Endothelial cell of umbilical vein (primary cell): ENCODE data around the gene METTL15. TPM values are rescaled to one million over a fixed set of nuclear protein-coding genes. Genes with fewer than 3 reads are reported as not detected.

Experiments
- BruUV-seq: library from RNA; stranded (reverse); fragments of 400-500 nt; replicated peaks from 2 replicates; lab custom pipeline; 2021; lab: Mats Ljungman, UMichigan
- CTCF ChIA-PET: fragments of 300-600, 350-600 bp; sonication (Branson Sonifier 250); formaldehyde crosslinking; loops from one replicate; lab custom pipeline; 2021; ENCODE audit warnings: antibody characterized with exemption, inconsistent platforms; lab: Charles Lee
- POLR2A ChIA-PET: fragments of 300-600, 350-600 bp; sonication (Branson Sonifier 250); formaldehyde crosslinking; loops from one replicate; lab custom pipeline; 2021; ENCODE audit warnings: antibody characterized with exemption, inconsistent platforms; lab: Charles Lee
- DNase-seq: peaks from one replicate; pipeline ENCODE4 v3.0.0-alpha.2; 2011; ENCODE audit warnings: low read depth, low spot score
- FAIRE-seq: peaks from 2 replicates; lab custom pipeline; 2011; peaks lifted over from hg19 to GRCh38; lab: Jason Lieb, UNC
- H2AFZ ChIP-seq: 2 replicates; pipeline ENCODE4 v1.6.0; 2012; ENCODE audit warnings: low read depth, low read length, control low read depth, inconsistent platforms
- H3K27ac ChIP-seq: 2 replicates; pipeline ENCODE4 v1.5.1; 2011; ENCODE audit warnings: low read depth, mild to moderate bottlenecking, control low read depth, low read length, moderate library complexity; ENCODE audit not compliant: insufficient read depth
- H3K27me3 ChIP-seq, 2 experiments: 2 replicates each; pipeline versions ENCODE4 v1.6.0 to v1.6.1; 2011; ENCODE audit warnings: low read length in 2 of 2, mixed read lengths in 1 of 2; ENCODE audit not compliant: control insufficient read depth in 2 of 2, insufficient read depth in 2 of 2
- H3K36me3 ChIP-seq, 2 experiments: 2 replicates in 1 of 2; 3 replicates in 1 of 2; pipeline ENCODE4 v1.5.1; 2011; ENCODE audit warnings: low read length in 2 of 2, mild to moderate bottlenecking in 1 of 2, moderate library complexity in 1 of 2; ENCODE audit not compliant: control insufficient read depth in 2 of 2, insufficient read depth in 2 of 2; ENCODE audit errors: extremely low read depth in 1 of 2
- H3K4me1 ChIP-seq: 3 replicates; pipeline ENCODE4 v1.5.1; 2011; ENCODE audit warnings: mild to moderate bottlenecking, low read length; ENCODE audit not compliant: control insufficient read depth, insufficient read depth; ENCODE audit errors: extremely low read depth
- H3K4me2 ChIP-seq: 2 replicates; pipeline ENCODE4 v1.6.1; 2011; ENCODE audit warnings: low read length, control low read depth, mixed read lengths; ENCODE audit not compliant: insufficient read depth
- H3K4me3 ChIP-seq, 3 experiments: fragments of 200-600 bp in 1 of 3; sonication (generic), shearing (Covaris generic) in 1 of 3; replicated peaks in 1 of 3; 2 replicates each; pipeline ENCODE4 v1.5.1; 2011 to 2016; ENCODE audit warnings: control low read depth in 3 of 3, low read length in 3 of 3, mild to moderate bottlenecking in 2 of 3, inconsistent platforms in 1 of 3, low read depth in 1 of 3, moderate library complexity in 1 of 3; ENCODE audit not compliant: insufficient read depth in 1 of 3
- H3K79me2 ChIP-seq: 2 replicates; pipeline ENCODE4 v1.6.0; 2012; ENCODE audit warnings: low read length, inconsistent platforms; ENCODE audit not compliant: control insufficient read depth, insufficient read depth
- H3K9ac ChIP-seq: replicated peaks from 2 replicates; pipeline ENCODE3; 2011; ENCODE audit warnings: low read length, control low read depth; ENCODE audit not compliant: insufficient read depth; ENCODE audit errors: extremely low read depth
- H3K9me1 ChIP-seq: replicated peaks from 3 replicates; pipeline ENCODE4 v1.6.0; 2011; ENCODE audit warnings: mild to moderate bottlenecking, low read length; ENCODE audit not compliant: control insufficient read depth, insufficient read depth; ENCODE audit errors: extremely low read depth
- H3K9me3 ChIP-seq: replicated peaks from 2 replicates; pipeline ENCODE4 v1.5.1; 2012; ENCODE audit warnings: low read length, inconsistent platforms; ENCODE audit not compliant: control insufficient read depth, insufficient read depth
- H4K20me1 ChIP-seq: replicated peaks from 2 replicates; pipeline ENCODE3; 2011; ENCODE audit warnings: mild to moderate bottlenecking, low read length; ENCODE audit not compliant: control insufficient read depth, insufficient read depth; ENCODE audit errors: extremely low read depth
- EZH2 ChIP-seq: IDR thresholded peaks from 2 replicates; pipeline ENCODE4 v1.6.1; 2012; ENCODE audit warnings: borderline replicate concordance, low read depth, mild to moderate bottlenecking, moderate library complexity, low read length, inconsistent platforms; ENCODE audit not compliant: severe bottlenecking
- FOS ChIP-seq: IDR thresholded peaks from 2 replicates; pipeline ENCODE4 v1.6.1; 2011; ENCODE audit warnings: mild to moderate bottlenecking, low read length, moderate library complexity, borderline replicate concordance; ENCODE audit not compliant: insufficient read depth
- GATA2 ChIP-seq: IDR thresholded peaks from 2 replicates; pipeline ENCODE4 v1.7.0; 2011; ENCODE audit warnings: low read depth, mild to moderate bottlenecking, moderate library complexity, mixed read lengths, low read length; ENCODE audit not compliant: insufficient read length, insufficient read depth
- JUN ChIP-seq: IDR thresholded peaks from 2 replicates; pipeline ENCODE4 v1.6.1; 2011; ENCODE audit warnings: borderline replicate concordance, low read depth; ENCODE audit not compliant: insufficient read length, insufficient read depth
- MYC ChIP-seq: IDR thresholded peaks from one replicate; pipeline ENCODE4 v1.6.1; 2011; ENCODE audit warnings: mild to moderate bottlenecking, low read depth, low read length
- POLR2A ChIP-seq: IDR thresholded peaks from 2 replicates; pipeline ENCODE4 v1.6.1; 2012; ENCODE audit warnings: low read depth, mild to moderate bottlenecking, control low read depth, low read length
- POLR2AphosphoS5 ChIP-seq: IDR thresholded peaks from 2 replicates; pipeline ENCODE4 v1.6.1; 2012; ENCODE audit warnings: low read depth, mild to moderate bottlenecking, control low read depth, low read length, moderate library complexity; ENCODE audit not compliant: insufficient read depth
- dilution Hi-C: fragments of 300-500 bp; cut with MboI; formaldehyde crosslinking; loops from one replicate; pipeline ENCODE4 v1.15.0; 2019; ENCODE audit warnings: low sequenced_read_pairs; ENCODE audit not compliant: extremely low pct_ligation_motif_present
- intact Hi-C: fragments of 100-400 bp; cut with micrococcal nuclease; formaldehyde crosslinking; loops from one replicate; pipeline ENCODE4 v1.10.0; 2022
- polyA plus RNA-seq, 4 experiments: library from polyadenylated mRNA; depleted of rRNA in 3 of 4; stranded (reverse) in 3 of 4; unstranded in 1 of 4; fragments of >200 nt; gene quantifications; 2 replicates each; pipeline versions ENCODE4 v1.2.1 to v1.2.3, GENCODE V29; 2011 to 2012; ENCODE audit warnings: missing spikeins in 1 of 4
- total RNA-seq: library from RNA; stranded (reverse); gene quantifications from 2 replicates; pipeline ENCODE4 v1.2.3, GENCODE V29; 2021
- TF ChIP-seq, protein P1 (sequence below), 2 donors: IDR thresholded peaks; 1 replicate in 1 of 2; 2 replicates in 1 of 2; pipeline ENCODE4 v1.5.1; 2011; ENCODE audit warnings: low read length in 2 of 2, mild to moderate bottlenecking in 2 of 2, moderate library complexity in 2 of 2, control low read depth in 1 of 2, inconsistent platforms in 1 of 2, low read depth in 1 of 2; ENCODE audit not compliant: insufficient read depth in 1 of 2; ENCODE audit errors: extremely low read depth in 1 of 2
- TF ChIP-seq, protein P2 (sequence below): IDR thresholded peaks from 2 replicates; pipeline ENCODE4 v1.6.1; 2011; ENCODE audit not compliant: insufficient read depth, insufficient read length

METTL15 gene
- total and polyA plus RNA-seq, 2 donors (not counting 3 experiments of a cell fraction or from before 2014, with no cell fraction given): 3.2 to 12.1 TPM

DNA sequence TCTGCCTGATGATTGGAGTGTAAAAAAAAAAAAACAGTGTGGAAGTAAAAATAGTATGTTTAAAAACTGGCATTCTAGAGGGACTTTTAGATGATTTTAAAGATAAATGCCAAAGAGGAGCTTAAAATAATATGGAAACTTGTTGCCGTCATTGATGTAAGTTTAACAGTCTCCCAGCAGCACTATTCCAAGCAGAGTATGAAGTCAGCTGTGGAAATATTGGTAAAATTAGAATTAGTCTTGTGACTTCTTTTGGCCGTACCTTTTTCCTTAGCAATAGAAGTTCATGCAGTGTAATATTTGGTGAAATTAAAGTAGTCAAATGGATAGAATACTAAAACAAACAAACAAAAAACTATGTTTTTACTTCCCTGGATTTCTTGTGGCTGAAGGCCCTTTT lies 134.9 kb downstream of the METTL15 start:
- Histone ChIP-seq H3K27ac (no peak overlapping the region), H3K4me1 (no peaks in the 10 kb centered on the region), H3K9ac (no peak overlapping the region), H3K4me2 (no peak overlapping the region), H3K27me3 (no peaks in the 10 kb centered on the region), H3K9me1 (no peaks in the 10 kb centered on the region), H4K20me1 (no peaks in the 10 kb centered on the region), H3K9me3 (no peaks in the 10 kb centered on the region), H3K36me3 (no peaks in the 10 kb centered on the region), H3K79me2 (no peaks in the 10 kb centered on the region), H3K4me3 (no peak overlapping the region), H2AFZ (no peak overlapping the region)
- no peak for FAIRE-seq
- BruUV-seq: no TSS peak
- ChIA-PET POLR2A (no interaction called here), CTCF (no interaction called here)
- intact Hi-C loops (loop anchor here (10.0 kb wide), 1 partner anchor 548 kb away; no protein-coding TSS in a partner anchor), dilution Hi-C loops (no loop called here)
- no peak for DNase-seq
- no peak for TF ChIP-seq GATA2
- TF ChIP-seq, protein P1, sequence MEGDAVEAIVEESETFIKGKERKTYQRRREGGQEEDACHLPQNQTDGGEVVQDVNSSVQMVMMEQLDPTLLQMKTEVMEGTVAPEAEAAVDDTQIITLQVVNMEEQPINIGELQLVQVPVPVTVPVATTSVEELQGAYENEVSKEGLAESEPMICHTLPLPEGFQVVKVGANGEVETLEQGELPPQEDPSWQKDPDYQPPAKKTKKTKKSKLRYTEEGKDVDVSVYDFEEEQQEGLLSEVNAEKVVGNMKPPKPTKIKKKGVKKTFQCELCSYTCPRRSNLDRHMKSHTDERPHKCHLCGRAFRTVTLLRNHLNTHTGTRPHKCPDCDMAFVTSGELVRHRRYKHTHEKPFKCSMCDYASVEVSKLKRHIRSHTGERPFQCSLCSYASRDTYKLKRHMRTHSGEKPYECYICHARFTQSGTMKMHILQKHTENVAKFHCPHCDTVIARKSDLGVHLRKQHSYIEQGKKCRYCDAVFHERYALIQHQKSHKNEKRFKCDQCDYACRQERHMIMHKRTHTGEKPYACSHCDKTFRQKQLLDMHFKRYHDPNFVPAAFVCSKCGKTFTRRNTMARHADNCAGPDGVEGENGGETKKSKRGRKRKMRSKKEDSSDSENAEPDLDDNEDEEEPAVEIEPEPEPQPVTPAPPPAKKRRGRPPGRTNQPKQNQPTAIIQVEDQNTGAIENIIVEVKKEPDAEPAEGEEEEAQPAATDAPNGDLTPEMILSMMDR (IDR thresholded peaks at IDR 0.05; ENCODE audit: extremely low read depth in 1 of 2, insufficient read depth in 1 of 2, low read depth in 1 of 2, low read length in 2 of 2): no peak
- TF ChIP-seq POLR2AphosphoS5: no peak
- no peak for TF ChIP-seq MYC
- no peak for TF ChIP-seq EZH2
- TF ChIP-seq FOS: no peak
- TF ChIP-seq POLR2A: no peak
- no peak for TF ChIP-seq JUN
- TF ChIP-seq, protein P2, sequence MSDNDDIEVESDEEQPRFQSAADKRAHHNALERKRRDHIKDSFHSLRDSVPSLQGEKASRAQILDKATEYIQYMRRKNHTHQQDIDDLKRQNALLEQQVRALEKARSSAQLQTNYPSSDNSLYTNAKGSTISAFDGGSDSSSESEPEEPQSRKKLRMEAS: no peak
